ENCODE results near the gene PPARD.

The PPARD gene

DNA sequence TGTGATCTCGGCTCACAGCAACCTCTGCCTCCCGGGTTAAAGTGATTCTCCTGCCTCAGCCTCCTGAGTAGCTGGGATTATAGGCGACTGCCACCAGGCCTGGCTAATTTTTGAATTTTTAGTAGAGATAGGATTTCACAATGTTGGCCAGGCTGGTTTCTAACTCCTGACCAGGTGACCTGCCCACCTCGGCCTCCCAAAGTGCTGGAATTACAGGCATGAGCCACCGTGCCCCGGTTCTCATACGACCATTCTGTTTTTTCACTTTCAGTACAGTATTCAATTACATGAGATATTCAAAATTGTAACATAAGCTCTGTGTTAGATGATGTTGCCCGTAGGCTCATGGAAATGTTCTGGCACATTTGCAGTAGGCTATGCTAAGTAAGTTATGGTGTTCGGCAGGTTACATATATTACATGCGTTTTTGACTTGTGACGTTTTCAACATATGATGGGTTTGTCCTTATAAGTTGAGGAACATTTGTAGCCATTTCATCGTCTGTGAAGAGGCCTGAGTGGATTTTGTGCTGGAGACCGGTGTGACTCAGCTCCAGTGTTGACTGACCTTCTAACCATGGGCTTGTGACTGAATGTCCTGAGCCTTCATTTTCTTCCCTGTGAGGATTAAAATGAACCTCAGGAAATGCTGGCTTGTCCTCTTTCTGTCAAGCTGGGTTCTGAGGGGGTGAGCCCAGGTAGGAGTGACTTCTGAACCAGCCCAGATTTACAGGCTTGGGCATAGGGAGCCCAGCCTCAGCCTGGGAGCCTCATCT, 12.2 kb downstream of the PPARD start:
- DNase-seq (ENCODE audit: low read depth in 2 of 2), result no peak

DNA sequence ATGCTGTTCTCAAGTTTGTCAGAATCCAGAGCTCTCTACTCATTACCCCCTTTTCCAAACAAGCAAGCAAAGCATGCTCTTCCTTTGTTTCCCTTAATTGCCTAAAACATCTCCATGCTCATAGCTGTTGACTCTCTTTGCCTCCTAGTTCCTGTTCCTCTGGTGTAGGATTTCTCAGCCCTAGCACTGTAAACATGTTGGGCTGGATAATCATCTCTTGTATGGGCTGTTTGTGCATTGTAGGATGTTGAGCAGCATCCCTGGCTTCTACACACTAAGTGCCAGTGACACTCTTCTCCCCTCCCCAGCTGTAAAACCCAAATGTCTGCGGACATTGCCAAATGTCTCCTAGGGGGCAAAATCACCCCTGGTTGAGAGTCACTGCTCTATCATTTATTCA, 14.0 kb downstream of the PPARD start:
- DNase-seq (ENCODE audit: low read depth in 2 of 2), result no peak

DNA sequence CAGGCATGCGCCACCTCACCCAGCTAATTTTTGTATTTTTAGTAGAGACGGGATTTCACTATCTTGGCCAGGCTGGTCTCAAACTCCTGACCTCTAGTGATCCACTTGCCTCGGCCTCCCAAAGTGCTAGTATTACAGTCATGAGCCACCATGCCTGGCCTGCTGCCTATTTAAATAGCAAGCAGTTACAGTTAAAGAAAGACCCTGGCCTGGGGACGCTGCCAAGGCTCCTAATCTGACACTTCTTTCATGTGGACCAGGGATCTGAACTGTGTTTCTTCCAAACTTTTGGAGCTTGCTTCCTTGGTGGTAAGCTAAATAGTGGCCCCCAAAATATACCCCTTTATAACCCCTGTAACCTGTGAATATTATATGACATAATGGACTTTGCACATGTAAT, 15.3 kb downstream of the PPARD start:
- DNase-seq (ENCODE audit: low read depth in 2 of 2), result no peak

DNA sequence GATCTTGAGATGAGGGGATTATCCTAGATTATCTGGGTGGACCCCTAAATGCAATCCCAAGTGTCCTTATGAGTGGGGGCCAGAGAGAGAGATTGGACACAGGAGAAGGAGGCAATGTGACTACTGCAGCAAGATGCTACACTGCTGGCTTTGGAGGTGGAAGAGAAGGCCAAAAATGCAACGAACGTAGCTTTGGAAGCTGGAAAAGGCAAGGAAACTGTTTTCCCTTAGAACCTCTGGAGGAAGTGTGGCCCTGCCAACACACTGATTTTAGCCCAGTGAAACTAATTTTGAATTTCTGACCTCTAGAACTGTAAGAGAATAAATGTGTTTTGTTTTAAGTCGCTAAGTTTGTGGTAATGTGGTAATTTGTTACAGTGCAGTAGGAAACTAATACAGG, 15.7 kb downstream of the PPARD start:
- DNase-seq (ENCODE audit: low read depth in 2 of 2), result no peak

DNA sequence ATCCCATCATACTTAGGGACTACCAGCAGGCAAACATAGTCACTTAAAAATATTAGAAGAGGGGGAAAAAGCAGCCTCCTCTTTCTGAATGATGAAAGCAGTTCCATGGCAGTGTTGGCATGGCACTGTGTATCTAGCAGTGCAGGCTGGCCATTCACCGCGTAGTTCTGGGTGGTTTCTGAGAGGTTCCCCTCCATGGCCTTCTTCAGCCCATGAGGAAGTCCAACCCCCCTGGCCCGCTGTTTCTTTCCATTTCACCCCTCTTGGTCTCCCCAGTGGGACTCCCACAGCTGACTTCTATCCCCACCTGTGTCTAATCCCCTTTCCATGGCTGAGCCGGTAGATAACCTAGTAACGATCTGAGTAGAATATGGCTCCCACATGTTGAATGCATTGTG, 17.0 kb downstream of the PPARD start:
- no peak for DNase-seq (ENCODE audit: low read depth in 2 of 2)

DNA sequence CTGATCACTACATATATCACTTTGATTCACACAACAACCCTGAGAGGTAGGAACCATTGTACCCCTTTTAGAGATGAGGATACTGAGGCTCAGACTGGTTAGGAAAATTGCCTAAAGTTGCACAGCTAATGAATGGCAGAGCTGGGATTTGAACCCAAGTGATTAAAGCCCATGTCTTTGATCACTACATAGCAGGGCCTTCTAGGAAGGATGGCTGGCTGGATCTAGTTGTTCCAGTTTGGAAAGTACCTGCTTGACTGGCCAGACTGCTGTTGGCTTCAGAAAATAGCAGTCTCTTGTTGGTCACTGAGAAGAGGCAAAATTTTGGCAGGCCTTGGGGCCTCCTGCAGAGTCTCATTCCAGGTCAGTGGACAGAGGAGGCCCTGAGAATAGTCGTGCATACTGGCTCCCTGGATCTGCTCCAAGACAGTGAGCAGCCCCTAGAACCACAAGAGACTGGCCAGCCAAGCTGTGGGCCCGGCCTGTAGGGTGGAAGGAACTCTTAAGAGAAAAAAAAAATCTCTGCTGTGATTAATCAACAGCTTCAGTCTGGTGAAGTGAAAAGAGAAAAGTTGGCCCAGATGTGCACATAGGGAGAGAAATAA, 17.5 kb downstream of the PPARD start:
- DNase-seq (ENCODE audit: low read depth in 2 of 2), result no peak

DNA sequence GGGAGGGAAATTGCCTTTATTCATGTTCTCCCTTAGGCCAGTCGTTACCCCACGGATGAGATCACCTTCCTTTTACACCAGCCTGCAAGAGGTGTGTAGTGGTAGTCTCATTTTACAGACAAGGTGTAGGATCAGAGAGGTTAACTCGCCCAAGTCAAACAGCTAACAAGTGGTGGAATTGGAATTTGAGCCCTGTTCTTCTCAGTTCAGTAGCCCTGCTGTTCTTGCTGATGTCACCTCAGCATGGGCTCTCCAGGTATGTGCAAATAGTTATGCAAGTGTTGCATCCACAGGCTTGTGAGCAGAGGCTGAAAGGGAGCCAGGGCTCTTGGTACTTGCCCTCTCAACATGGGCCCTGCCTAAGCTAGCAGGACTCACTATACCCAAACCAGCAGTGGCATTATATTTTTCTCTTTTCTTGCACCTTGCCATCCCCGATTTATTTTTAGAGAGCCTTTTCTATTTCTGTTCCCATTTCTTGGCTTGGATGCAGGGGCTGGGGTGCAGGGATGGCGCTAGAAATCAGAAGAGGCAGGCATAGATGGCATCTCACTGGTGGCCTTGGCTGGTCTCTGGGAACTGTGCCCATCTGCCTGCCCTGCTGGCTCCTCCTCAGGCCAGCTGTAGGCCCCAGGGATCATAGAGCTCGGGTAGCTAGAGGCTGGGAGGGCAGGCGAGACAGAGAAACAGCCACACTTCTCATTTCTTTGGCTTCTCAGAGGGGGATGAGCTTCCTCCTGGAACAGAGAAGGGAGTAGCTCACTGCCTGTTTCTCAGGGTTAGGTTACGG, 18.2 kb downstream of the PPARD start:
- DNase-seq (ENCODE audit: low read depth in 2 of 2), result no peak

DNA sequence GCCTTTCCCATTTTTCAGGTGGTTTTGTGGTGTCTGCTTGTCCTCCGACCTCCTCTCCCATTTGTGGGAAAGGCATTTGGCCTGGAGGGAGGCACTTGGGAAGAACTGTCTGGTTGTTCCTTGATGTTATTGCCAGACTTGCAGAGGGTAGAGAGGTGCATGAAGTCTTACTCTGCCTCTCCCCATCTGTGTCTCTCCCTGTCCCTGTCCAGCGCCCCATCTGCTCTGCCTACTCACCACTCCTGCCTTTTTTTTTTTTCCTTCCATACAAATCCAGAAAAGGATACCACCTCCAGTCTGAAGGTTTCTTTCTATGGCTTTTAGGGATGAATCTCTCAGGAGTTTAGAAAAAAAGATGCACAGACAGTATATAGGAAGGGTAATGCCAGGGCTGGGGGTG, 19.8 kb downstream of the PPARD start:
- DNase-seq (ENCODE audit: low read depth in 2 of 2), result no peak

DNA sequence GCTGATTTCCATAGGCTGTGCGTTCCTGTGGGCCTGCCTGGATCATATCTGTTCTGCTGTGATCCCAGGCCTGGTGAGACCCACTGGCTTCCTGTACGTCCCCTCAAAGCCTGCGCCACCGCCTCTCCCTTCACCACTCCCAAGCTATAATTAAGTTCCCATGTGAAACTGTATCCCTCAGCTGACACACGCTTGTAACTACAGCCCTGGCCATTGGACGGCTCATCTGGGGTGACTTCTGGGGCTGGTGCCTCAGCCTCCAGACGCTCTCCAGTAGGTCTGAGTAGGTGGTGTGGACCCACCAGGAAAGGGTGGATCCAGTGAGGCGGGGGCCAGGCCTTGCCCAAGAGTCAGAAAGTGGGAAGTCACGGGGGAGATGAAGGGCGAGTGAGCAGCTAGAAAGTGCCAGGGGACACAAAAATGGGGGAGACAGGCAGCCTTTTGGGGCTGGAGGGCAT, 21.0 kb downstream of the PPARD start:
- no peak for DNase-seq (ENCODE audit: low read depth in 2 of 2)

DNA sequence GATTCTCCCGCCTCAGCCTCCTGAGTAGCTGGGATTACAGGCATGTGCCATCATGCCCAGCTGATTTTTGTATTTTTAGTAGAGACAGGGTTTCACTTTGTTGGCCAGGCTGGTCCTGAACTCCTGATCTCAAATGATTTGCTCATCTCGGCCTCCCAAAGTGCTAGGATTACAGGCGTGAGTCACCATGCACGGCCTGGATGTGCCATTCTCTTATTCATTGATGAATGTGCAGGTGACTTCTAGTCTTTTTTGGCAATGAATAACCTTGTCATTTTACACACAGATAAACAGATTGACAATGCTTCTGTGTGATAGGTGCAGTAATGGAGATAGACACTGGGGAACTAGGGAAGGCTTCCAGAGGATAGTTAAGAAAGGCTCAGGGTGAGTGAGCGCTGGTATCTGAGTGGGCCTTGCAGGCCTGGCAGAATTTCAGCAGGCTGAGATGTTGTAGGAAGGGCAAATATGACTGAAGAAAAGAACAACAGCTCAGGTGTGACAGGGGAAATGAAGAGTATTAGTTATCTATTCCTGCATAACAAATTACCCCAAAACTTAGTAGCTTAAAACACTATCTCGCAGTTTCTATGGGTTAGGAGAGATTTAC, 23.3 kb downstream of the PPARD start:
- DNase-seq (ENCODE audit: low read depth in 2 of 2), result no peak

DNA sequence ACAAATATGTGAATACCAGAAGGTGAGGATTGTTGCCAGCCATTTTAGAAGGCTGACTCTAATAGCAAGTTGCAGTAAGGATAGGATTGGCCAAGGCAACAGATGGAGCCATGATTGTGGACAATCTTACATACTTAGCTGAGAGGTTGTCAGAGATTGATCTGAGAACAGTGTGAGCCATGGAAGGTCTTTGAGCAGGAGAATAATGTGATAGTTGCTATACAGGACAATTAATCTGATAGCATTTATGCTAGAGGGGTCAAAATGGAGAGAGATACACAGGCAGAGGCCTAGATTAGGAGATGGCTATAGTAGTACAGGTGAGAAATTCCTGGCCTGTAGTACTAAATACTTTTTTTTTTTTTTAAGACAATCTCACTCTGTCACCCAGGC, 23.8 kb downstream of the PPARD start:
- no peak for DNase-seq (ENCODE audit: low read depth in 2 of 2)

DNA sequence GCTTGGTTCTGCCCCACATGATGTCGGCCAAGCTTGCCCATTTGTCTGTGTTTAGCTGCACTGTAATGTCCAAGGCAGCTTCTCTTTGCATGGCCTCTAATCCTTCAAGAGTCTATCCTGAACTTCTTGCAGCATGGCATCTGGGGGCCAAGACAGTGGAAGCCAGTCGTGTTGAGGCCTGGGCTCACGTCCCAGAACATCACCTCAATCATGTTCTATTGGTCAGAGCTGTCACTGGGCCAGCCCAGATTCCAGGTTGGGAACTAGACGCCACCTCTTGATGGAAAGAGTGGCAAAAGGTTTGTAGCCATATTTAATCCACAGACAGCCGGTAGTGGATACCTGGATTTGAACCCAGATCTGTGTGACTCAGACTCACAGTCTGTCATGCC, 25.3 kb downstream of the PPARD start:
- no peak for DNase-seq (ENCODE audit: low read depth in 2 of 2)

DNA sequence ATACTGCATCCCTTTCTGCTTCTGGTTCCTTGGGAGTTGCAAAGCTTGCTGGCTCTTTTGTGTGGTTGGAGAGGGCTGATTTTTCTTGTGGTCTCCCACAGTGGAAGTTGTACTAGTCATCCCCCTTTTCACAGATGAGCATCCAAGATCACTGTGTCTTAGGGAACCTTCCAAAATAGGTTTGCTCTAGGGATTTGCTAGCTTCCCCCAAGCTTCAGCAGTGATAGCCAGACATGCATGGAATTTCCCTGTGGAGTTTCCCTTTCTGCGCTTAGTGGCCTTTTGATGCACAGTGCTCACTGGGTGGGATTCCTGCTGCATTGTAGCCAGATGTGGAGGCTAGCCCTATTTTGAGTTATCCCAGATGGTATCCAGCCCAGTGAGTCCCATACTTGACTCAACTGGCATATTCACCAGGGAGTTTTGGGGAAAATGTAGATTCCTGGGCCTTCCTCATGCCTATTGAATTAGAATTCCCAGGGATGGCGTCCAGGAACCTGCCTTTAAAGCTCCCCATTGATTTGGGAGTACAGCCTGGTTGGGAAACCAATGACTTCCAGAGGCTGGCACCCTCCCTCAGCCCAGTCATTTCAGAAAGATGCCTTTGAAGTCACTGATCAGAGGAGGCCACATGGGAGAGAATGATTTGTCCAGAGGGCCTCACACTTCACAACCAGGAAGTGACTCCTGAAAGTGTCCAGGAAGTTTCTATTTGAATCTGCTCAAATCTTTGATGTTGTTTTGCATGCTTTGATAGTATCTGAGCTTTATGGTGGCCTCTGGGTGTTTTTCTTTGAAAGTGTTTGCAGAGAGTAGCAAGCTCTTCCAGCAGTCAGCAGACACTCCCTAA, 25.9 kb downstream of the PPARD start:
- peak; percentile 5 to 22 for DNase-seq (ENCODE audit: low read depth in 2 of 2)

DNA sequence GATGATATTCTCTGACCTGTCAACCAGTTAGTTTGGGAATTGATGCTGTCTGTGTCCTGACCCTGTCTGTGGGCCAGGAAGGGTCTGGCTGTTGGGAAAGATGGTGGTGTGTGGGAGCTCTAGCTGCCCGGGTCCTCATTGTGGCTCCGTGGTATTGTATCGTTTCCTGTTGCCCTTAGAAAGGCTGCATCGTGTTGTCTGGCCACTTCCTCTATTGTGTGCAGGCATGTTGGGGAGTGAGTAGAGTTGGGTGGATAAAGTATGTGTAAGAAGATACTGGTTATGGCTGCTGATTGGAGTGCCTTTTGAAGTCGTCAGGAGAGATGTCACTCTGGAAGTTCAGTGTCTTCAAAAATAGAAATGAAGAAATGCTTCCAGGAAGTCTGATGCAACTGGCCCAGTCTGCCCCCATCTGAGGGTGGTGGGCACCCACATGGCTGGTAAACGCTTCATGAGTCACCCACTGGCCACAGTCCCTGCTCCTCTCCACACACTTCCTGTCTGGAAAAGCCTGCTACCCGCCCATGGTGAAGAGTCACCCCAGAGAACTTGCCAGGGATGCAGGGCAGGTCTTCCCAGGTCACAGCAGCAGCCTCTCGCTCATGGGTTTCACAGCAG, 27.9 kb downstream of the PPARD start:
- peak; percentile 48 to 58 for DNase-seq (ENCODE audit: low read depth in 2 of 2)

DNA sequence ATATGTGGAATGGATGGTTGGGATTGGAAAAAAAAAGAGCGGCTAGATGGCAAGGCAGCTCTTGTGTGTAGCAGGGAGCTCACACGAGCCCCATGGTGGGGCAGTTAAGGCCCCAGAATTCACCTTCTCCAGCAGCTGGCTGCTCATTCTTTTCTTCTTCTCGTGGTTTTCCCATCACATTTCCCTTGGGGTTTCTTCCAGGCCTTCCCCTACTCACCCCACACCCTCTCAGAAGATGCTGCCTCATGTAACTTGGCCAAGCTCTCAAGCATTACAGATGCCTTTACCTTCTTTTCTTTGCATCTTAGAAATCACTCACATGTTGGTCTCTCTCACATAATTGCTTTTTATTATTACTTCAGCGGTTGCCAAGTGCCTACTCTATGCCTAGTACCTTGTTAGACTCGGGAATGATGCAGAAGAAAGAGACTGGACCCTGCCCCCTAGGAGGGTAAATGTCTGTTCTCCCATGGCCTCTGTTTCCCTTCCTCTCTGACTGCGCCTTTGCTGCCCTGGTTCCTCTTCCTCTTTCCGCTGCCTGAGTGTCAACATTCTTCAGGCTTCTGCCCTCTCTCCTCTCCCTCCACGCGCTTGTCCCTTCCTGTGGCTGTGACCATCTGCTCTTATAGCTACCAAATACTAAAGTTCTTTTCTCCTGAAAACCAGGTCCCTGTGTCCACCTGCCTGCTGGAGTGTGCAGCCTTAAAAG, 28.6 kb downstream of the PPARD start:
- no peak for DNase-seq (ENCODE audit: low read depth in 2 of 2)

DNA sequence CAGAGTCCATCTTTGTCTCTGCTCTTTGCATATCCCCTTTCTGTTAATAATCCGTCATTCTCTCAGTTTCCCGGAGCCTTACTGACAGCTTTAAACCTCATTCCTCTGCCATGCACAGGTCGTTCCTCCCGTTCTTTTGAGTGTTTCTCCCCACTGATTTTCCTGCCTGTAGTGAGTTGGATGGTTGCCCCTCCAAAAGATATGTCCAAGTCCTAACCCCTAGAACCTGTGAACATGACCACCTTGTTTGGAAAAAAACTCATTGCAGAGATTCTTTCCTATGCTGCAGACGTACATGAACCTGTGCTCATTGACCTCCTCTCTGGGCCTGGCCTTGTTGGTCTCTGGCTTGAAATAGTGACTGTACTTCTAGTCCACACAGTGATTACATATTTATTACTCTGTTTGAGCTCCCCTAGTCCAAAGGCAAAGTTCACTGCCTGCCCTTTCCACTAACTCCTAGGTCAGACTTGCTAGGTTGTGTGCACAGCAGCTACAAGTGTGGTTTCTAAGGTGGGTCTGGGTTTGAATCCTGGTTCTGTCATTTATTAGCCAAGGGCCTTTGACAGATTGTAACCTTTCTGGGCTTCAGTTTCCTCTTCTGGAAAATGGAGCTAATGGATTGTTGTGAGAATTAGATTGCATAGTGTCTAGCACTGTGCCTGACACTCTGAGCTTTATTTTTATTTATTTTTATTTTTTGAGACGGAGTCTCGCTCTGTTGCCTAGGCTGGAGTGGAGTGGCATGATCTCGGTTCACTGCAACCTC, 29.3 kb downstream of the PPARD start:
- no peak for DNase-seq (ENCODE audit: low read depth in 2 of 2)

DNA sequence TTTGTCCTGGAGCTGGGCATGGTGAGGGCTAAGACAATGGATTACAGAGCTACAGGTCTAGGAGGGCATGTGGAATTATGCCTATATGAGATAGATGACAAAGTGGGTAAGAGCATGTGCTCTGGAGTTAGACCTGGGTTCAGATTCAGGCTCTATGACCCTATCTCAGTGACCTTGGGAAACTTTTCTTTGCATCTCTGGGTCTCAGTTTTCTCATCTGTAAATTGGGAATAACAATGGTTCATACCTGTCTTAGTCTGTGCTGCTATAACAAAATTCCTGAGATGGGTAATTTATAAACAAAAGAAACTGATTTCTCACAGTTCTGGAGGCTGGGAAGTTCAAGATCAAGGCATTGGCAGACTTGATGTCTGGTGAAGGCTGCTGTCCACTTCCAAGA, 30.3 kb downstream of the PPARD start:
- no peak for DNase-seq (ENCODE audit: low read depth in 2 of 2)

DNA sequence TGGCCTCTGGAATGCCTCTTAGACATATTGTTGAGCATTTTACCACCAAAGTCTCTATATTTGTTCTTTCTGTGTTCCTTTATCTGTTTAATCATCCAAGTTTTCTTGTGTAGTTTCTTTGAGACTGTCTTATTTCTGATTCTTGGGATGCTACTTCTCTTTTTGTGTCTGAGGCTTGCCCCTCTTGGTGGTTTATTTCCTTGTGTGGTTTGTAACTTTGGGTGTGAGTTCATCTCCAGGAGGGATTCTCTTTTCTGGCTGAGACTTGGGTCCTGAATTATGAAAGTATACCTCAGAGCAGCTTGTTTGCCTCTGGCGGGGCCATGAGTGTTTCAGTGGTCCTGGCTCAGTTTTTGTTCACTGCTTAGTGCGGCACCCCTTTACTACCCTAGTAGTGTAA, 33.9 kb downstream of the PPARD start:
- DNase-seq (ENCODE audit: low read depth in 2 of 2), result no peak

DNA sequence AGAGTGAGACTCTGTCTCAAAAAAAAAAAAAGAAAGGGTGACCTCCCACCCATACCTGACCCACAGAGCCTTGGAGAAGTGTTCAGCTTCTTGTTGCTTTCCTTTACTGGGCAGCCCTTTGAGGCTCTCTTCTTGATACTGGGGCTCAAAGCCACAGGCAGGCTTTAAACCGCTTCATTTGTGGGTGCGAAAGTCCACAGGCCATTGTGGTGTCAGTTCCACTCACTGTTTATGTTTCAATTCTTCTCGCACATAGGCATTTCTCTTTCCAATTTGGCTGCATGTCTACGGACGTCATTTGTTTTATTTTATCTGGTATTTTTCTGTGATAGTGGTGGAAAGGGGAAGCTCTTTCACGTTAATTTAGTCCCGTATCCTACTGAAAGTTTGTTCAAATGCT, 34.6 kb downstream of the PPARD start:
- DNase-seq (ENCODE audit: low read depth in 2 of 2), result no peak

DNA sequence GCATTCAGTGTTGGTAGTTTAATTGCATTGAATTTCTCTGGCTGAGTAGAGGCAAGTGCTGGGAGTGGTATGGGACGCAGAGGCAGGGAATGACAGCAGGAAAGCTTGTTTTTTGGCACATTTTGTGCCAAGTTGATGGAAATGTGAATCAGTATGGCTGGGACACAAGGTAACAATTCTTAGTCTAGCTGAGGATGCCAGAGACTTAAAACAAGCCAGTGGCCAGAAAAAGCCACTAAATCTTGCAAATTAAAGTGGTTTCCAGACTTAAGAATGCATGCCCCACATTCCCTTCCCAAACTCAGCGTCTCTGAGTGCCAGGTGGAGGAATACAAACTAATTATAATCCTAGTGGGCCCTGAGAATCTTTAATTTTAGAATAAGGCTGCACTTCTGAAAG, 35.9 kb downstream of the PPARD start:
- no peak for DNase-seq (ENCODE audit: low read depth in 2 of 2)
